Right ventricle myocardium superior (tissue), 1 donor: ENCODE data around the gene FOXL2NB. TPM values are rescaled to one million over a fixed set of nuclear protein-coding genes. Genes with fewer than 3 reads are reported as not detected.
A peak's percentile ranks its signal among the peaks of the same experiment; 100 is the strongest.

Experiments
- ATAC-seq: fragments of 200-7000 bp; cut with Tn5 transposase; one replicate; pipeline ENCODE4 v1.9.1; 2020; ENCODE audit warnings: mild to moderate bottlenecking; ENCODE audit not compliant: poor library complexity
- DNase-seq: peaks from one replicate; pipeline ENCODE4 v3.0.0-alpha.2; 2020
- intact Hi-C: fragments of 100-400 bp; cut with DNase I; formaldehyde crosslinking; loops from one replicate; pipeline ENCODE4 v1.11.2; 2022
- total RNA-seq: library from RNA; stranded (reverse); fragmentation: NEBNext Ultra II Directional; extraction: Animal tissue kit (Norgen Biotek cat#: 25700); gene quantifications from one replicate; pipeline ENCODE4 v1.2.1, GENCODE V29; 2021
- donor health status: DM: no; HTN: yes; CAD: no; lungs with severe emphysema.

FOXL2NB gene
- total RNA-seq, 1 donor from 2014 or later, result not detected

DNA sequence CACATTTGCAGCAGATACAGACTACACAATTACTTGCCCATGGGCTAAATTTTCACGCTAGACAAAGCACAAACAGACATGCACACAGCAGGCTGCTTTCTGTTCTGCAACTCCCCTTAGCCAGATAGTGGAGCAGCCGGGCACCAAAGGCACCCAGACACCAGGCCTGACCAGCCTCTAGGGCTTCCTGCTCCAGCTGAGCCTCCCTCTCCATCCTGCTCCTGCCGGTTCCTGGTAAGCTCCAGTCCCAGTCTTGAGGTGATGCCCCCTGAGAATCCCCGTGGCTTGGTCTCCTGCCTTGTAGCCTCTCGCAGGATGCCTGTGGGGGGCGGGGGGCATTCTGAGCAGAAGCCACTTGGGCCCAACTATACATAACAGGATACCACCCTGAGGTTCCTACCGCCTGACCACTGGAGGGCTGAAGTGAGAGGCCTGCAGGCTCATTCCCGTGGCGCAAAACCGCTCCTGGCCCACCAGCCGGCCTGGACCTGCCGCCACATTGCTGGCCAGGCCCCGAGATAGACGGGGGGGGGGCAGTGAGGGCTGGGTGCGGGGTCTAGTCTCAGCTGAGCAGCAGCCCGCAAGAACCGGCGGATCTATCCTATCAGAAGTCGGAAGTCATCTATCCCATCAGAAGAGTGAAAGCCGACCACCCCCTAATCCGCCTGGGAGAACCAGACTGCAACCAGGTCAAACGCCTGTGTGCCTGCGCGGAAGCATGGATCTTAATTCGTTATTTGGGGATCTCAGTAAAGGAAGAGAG is 4.0 kb upstream of the FOXL2NB start:
- no peak for ATAC-seq
- no peak for DNase-seq
- intact Hi-C loops, result no loop called here

DNA sequence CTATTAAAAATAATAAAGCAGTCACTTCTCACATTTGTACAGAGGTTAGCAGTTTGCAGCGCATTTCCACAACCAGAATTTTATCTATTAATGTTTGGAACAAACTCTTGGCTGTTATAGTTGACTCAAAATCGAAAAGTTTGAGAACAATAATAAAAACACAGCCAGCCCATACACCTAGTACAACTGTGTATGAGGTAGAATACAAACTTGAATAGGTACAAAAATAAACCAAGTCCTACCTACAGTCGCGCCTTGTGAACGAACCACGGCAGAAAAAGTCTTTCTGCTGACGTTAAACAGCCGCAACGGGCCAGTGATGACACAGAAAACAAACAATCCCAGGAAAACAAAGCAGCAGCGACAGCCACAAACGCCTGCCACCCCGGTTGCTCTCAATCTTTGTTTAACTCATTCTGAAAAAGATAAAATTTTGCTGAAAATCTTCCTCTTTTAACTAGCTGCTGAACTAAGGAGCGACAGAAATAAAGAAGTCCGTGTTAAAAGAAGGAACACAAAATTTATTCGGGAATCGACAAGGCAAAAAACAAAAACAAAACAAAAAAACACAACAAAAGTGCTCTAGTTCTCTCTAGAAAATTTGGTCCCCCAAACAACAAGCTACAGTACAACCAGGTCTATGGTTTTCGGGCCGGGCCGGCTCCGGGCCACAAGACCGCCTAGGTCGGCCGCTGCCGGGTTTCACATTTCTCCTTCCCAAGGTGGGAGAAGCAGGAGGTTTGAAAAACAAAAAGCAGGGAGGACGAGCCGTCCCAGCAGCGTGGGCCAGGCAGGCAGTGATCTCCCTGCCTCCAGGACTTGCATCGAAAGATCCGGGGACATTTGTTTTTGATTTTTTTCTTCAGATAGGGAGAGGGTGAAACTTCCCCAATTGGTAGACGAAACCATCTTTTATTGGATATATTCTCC is 3.0 kb upstream of the FOXL2NB start:
- ATAC-seq, result no peak
- no peak for DNase-seq
- intact Hi-C loops, result no loop called here

DNA sequence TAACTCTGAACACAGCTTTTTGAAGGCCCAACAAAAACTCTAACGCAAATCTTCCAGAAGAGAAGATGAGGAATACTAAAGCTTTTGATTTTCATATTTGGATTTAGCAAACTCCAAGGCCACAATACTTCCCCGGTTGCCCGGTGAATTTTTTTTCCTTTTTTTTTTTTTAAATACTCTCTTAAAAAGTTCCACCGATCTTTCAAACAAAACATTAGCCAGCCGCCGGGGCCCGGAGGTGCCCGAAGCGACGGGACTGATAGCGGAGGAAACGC is 2.4 kb upstream of the FOXL2NB start:
- intact Hi-C loops, result no loop called here

DNA sequence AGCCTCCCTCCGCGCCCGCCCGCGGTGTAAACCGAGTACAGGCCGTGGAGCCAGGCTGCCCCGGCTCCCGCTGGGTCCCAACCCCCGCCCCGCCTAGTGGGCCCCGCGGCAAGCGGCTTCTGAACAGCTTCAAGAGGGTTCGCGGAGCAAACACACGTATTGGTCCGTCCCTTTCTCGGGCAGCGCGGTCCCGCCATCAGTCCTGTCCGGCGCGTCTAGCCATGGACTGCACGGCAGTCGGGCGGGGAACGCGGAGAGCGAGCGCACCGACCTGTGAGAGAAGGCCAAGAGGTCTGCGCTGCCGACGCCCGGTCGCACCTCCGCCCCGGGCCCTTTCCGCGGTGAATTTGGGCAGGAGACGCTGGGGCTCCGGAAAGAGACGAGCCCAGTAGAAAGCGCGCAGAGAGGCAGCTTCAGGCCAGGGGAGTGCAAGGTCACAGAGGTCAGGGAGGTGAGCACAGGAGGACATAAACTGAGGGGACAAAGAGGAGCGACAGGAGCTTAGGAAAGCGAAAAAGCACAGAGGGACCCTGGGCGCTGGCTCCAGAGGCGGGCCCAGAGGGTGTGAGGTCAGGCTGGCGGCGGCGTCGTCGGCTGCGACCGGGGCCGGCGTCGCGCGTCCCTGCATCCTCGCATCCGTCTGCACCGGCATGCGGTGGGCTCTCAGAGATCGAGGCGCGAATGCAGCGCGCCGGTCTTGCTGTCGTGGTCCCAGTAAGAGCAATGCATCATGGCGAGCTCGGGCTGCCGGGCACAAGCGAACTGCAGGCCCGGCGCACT is 1.9 kb upstream of the FOXL2NB start:
- DNase-seq (no peak), ATAC-seq (no peak)
- intact Hi-C loops, result no loop called here

More for the DNA sequence above, 2.4 kb upstream of the FOXL2NB start:
- ATAC-seq (no peak), DNase-seq (no peak)

DNA sequence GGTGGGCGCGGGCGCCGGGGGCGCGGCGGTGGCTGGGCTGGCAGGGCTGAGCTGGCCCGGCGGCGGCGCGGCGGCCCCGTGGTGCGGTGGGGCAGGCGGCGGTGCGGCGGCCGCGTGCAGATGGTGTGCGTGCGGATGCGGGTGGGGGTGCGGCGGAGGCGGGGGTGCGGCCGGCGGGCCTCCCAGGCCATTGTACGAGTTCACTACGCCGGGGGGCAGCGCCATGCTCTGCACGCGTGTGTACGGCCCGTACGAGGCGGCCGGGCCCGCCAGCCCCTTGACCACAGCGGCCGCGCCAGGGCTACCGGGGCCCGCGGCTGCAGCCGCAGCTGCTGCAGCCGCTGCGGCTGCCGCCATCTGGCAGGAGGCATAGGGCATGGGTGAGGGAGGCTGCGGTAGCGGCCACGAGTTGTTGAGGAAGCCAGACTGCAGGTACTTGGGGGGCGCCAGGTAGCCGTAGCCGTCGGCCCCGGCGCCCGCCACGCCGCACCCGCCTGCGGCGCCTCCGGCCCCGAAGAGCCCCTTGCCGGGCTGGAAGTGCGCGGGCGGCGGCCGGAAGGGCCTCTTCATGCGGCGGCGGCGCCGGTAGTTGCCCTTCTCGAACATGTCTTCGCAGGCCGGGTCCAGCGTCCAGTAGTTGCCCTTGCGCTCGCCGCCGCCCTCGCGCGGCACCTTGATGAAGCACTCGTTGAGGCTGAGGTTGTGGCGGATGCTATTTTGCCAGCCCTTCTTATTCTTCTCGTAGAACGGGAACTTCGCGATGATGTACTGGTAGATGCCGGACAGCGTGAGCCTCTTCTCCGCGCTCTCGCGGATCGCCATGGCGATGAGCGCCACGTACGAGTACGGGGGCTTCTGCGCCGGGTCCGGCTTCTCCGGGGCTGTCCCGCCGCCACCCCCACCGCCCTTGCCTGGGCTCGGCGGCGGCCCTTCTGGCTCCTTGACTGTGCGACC is 1.0 kb upstream of the FOXL2NB start:
- DNase-seq (no peak), ATAC-seq (peak; percentile 9)

DNA sequence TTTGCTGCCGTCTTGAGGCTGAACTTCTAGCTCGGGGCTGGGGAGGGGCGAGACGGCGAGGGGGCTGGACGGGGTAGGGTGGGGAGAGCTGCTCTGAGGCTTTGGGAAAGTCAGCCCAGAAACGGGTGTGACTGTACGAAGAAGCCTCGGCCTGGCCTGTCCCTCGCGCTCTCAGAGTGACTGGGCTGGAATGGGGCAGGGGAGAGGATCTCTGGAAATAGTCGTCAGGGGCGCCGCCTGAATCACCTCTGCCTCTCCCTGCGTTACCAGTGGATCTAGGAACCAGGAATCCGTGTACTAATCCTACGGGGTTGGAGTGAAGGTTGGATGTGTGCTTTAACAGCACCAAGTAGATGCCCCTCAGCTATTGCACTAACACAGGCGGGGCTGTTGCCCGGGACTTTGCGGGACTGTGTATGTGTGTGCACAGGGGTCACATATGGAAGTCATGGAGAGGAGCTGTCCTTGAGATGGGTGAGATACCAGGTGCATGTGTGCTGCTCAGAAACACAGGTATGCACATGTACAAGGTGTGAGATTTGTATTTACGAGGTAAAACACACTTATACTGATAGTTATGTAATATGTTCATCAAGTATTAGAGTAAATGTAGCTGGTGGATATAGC is 591 bp downstream of the FOXL2NB start:
- DNase-seq, result no peak

More for the DNA sequence above, 1.0 kb upstream of the FOXL2NB start:
- intact Hi-C loops, result no loop called here

DNA sequence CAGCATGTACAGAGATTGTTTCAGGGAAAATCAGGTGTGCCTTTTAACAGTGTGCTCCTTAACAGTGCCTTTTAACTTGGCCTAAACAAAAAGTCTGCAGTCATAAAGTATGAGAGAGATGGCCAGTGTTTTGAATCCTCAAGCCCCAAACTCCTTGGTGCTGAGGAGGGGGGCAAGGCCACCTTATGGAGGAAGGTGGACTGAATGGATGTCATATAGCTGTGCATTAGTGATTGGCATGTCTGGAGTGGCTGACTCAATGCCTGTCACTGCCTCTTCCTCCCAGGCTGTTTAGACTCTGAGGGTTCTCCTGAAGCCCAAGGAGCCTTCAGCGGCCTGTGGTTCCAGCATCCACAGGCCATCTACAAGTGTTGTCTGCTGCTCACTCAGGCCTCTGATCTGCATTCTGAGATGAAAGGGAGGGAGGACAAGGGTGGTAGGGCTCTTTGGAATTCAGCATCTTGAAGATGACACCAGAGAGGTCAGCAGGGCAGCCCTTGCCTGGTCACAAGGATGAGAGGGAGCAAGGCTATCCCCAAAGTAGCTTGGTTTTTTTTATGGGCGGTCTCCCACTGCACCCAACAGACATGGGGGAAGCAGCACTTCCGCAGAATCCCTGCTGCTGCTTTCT is 1.5 kb downstream of the FOXL2NB start:
- no peak for DNase-seq
- intact Hi-C loops, result no loop called here
- no peak for ATAC-seq

More for the DNA sequence above, 591 bp downstream of the FOXL2NB start:
- no peak for ATAC-seq
- intact Hi-C loops, result no loop called here

DNA sequence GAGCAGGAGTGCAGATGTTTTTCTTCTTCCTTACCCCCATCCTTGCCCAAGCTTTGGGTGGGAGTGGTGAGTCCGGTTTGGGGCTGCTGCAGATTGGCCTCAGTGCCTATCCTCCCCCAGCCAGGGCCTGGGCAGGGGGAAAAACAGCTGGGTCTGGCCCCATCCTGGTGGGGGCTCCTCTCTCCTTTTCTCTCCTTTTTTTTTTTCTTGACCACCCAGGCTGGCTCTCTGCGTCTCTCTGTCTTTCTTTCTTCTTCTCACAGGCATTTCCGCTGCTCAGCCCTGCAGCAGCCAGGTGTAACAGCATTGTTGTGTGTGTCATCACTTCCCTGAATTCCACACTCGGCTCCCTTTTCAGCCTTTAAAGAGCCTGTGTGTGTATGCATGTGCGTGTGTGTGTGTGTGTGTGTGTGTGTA is 2.0 kb downstream of the FOXL2NB start:
- intact Hi-C loops, result no loop called here
- DNase-seq, result no peak
- no peak for ATAC-seq

DNA sequence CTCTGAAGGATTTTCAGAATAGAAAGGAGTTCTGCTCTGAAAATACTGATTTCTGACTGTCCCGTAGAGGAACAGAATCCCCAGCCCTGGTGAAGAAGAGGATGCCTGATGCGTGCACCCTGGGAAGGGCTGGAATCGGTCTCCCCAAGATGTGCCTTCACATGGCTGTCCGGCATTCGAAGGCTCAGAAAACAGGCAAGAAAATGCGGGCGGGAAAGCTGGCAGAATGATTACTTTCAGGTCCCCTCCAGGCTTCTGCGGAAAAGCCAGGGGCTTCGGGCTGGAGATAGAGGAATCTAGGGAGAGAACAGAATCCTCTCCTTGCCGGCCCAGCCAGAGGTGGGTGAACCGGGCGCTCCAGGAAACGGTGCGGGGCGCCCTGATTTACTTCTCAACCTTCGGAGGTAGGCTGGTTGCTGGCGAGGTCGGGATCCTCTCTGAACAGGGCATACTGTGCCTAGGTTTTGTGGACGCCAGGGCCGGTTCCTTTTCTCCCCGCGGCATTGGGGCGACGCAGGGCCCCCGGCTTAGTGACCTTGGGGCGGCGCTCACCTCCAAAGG is 2.5 kb downstream of the FOXL2NB start:
- DNase-seq, result no peak
- ATAC-seq, result no peak
- intact Hi-C loops, result no loop called here

DNA sequence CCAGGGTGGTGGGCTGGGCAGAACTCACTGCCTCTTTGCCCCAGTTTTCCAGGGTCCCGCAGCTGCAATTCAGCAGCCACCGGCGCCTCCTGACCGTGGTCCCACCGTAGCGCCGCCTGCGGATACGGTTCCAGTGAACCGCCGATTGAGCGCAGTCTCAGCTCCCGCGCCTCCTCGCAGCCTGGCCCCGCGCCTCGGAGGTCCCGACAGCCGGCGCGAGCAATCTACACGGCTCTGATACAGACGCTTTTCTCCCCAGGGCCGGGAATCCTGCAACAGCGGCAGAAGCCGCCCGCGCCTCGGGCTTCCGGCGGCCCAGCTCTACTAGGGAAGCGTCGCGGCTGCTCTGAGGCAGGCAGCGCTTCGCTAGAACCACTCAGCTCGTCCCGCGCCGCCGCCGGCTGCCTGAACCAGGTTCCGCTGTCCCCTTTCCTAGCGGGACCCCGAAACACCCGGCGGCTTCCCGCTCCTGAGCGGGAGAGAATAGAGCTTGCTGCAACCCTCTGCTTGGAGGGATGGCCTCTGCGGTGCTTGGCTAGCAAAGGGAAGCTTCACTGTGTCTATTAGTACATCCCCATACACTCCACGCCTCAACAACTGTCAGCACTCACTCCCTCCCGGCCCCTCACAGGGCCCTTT is 3.1 kb downstream of the FOXL2NB start:
- intact Hi-C loops, result no loop called here

DNA sequence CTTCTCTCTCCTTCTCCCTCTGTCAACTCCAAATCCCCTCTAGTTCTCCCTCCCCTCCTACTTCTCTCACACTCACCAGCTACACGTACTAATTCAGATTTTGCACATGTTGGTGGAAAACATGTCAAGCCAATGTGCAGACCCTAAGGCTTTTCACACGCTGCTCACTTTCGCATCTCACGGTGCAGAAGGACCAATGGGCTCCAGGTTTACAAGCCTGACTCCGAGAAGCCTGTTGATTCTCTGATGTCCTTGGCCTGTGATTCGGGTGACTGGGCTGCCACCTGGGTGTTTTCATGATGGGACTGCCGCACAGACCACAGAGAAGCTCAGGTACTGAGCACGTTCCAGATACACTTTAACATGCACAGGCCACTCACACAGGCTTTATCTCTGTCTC is 3.7 kb downstream of the FOXL2NB start:
- DNase-seq, result no peak
- ATAC-seq, result no peak
- intact Hi-C loops, result no loop called here

More for the DNA sequence above, 3.1 kb downstream of the FOXL2NB start:
- peak; percentile 57 for ATAC-seq
- no peak for DNase-seq

DNA sequence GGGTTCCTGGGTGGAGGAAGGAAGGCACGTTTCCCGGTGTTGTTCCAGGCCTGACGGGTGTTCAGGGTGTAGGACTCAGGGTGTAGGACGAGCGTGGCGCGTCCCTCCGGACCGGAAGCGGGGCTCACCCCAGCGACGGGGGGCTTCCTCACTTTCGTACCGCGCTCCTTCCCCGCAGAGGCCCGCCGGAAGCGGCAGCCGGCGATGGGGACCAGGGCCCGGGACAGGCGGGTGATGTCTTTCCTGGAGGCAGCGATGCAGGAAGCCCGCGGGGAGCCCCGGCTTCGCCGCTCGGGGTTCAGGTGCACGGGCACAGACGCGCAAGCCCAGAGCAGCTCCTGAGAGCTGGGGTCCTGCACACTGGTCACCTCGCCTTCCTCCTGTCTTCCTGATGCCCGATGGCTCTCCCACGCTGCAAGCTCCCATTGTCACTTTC is 13.4 kb downstream of the FOXL2NB start:
- intact Hi-C loops, result no loop called here
- no peak for ATAC-seq

DNA sequence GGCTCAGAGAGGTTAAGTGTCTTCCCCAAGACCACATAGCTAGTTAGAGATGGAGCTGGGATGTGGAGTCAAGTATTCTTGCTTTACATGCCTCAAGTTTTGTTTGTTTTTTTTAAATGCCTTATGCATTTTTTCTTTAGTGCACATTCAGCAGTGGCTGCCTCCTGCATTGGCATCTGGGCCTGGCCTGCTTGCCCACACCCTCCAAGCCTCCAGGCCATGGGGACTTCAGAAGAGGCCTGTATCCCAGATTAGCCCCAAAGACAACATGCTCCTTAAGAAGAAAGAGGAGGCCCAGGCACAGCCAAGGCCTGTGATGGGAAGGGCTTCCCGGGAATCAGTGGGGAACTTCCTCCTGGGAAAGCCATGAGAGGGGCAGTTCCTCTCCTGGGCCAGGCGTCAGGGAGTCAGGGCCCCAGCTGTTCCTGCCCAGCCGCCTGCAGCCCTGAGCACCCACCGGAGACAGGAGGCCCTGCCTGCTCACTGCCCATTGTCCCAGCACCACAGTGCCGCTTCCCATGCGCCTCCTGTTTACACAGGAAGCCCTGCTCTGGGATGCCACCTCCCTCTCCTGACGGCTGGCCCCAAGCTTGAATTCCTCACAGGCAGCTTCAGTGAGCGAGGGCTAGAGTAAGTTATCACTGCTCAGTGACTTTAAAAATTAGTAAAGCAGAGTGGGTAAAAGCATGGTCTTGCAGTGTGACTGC is 16.0 kb downstream of the FOXL2NB start:
- no peak for DNase-seq
- intact Hi-C loops, result no loop called here
- ATAC-seq, result no peak

More for the DNA sequence above, 13.4 kb downstream of the FOXL2NB start:
- no peak for DNase-seq

DNA sequence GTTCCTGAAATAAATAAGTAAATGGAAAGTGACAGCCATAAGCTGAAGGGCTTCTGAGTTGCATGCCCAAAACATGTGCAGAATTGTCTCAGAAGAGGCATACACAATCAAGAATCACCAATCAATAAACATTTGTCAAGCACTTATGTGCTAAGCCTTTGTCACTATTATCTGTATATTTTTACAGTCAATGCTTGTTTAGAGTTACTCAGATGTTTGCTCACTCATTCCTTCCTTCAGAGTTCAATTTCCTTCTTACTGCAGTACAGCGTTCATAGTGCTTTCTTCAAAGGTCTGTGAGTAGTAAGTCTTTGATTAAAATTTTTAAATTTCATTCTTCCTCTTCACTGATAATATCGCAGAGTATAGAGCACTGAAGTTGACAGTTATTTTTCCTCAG is 17.2 kb downstream of the FOXL2NB start:
- no peak for DNase-seq
- no peak for ATAC-seq
- intact Hi-C loops, result no loop called here

DNA sequence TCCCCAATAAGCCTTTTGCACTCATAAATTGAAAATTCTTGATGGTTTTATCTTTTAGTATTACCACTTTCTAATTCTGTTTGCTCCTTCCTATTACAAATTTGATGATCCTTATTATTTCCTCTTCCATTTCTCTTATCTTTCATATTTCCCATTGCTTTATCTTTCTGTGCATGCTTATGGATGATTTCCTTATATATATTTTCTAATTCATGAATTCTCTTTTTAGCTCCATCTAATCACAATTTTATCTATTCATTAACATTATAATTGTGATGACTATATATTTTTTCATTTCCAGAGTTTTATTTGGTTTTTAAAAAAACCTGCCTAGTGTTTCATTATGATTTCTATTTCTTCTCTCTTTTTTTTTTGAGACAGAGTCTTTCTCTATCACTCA is 17.9 kb downstream of the FOXL2NB start:
- DNase-seq (no peak), ATAC-seq (no peak)
- intact Hi-C loops, result no loop called here

DNA sequence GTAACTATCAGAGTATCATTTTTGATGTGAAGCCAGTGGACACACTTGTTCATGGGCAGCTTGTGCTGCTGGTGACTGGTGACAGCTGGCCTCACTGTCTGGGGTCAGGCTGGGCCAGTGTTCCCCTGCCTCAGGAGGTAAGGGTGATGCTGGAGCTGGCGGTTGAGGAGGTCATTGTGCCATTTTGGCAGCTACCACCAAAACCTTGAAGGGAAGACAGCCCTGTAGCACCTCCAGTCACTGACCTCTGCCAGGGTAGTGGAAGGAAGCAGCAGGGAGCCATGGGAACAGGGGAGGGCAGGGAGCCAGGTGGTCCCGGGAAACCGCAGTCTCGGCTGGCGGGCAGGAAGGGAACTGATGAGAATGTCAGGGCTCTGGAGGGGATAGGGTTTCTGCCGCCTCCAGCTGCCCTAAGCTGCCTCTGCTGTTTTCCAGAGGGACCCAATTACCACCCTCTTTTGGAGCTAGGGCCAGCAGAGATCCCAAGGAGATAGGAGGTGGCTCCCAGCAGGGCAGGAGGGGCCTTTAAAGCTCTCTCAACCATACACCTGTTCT is 24.8 kb downstream of the FOXL2NB start:
- intact Hi-C loops, result no loop called here
- ATAC-seq, result no peak
- DNase-seq, result no peak
